ENCODE measurements around the gene CNOT6L. TPM values are rescaled to one million over a fixed set of nuclear protein-coding genes. Genes with fewer than 3 reads are reported as not detected.

The CNOT6L gene
- total and polyA plus RNA-seq, 7 experiments from 2014 or later: 50.5 to 212 (median 142) TPM

DNA sequence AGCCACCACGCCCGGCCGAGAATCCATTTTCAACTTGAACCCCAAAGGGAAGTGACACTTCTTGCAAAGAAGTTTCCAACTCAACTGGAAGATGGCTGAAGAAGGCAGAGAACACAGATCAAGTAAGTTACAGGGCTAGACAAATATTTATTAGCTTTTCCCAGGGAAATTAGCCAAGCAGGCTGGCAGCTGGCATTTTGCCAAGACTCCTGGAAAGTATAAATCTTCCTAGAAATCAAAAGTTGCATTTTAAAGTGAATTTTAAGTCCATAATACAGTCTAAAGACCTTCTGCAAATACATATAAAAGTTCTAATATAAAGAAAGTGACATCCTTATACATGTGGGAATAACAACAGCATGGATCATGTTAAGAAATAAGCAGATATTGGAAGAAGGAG lies 40.1 kb upstream of the CNOT6L start:
- DNase-seq (no peak), ATAC-seq (no peak)
- H3K9me3 Mint-ChIP-seq: peaks cover 0 to 10% (median 0%) of the 10 kb centered on the region in 11 donors
- Histone ChIP-seq H3K4me3 (ENCODE audit: low read length) (no peak overlapping the region), H3K27me3 (ENCODE audit: control insufficient read depth in 2 of 2, insufficient read depth in 2 of 2, low read length in 2 of 2) (no peaks in the 10 kb centered on the region), H3K36me3 (ENCODE audit: control insufficient read depth in 2 of 3, insufficient read depth in 3 of 3, low read length in 3 of 3) (no peaks in the 10 kb centered on the region), H3K27ac (ENCODE audit: low read depth, low read length) (peak overlapping the region; percentile 99), H3K9me3 (ENCODE audit: control insufficient read depth in 2 of 3, low read length in 3 of 3) (no peaks in the 10 kb centered on the region), H3K4me1 (ENCODE audit: control insufficient read depth in 2 of 2, insufficient read depth in 2 of 2, low read length in 2 of 2) (peaks cover 52 to 54% of the 10 kb centered on the region in 2 donors)
- H3K4me1 Mint-ChIP-seq: peaks cover 42 to 88% (median 75%) of the 10 kb centered on the region in 7 donors
- ChIA-PET CTCF (interaction anchor here (1.2 to 4.2 kb wide), 2 partner anchors 38 to 43 kb away, joined by 4 to 29 read pairs; no protein-coding TSS in a partner anchor), POLR2A (interaction anchor here (0.9 to 14.2 kb wide), 5 partner anchors 10 to 47 kb away, joined by 3 to 531 read pairs (median 4); partner anchors contain the start of gene CNOT6L)
- intact Hi-C loops (cut with micrococcal nuclease): no loop called here
- H3K27ac Mint-ChIP-seq: peak overlapping the region in 8 of 9 donors; percentile 72 to 100 (median 99)
- peaks cover 0 to 6% (median 0%) of the 10 kb centered on the region in 5 donors for H3K36me3 Mint-ChIP-seq
- no peak overlapping the region for H3K4me3 Mint-ChIP-seq
- peaks cover 0 to 4% (median 0%) of the 10 kb centered on the region in 5 donors for H3K27me3 Mint-ChIP-seq

- Histone ChIP-seq H3K27me3 (ENCODE audit: control insufficient read depth in 2 of 2, insufficient read depth in 2 of 2, low read length in 2 of 2) (no peaks in the 10 kb centered on the region), H3K36me3 (ENCODE audit: control insufficient read depth in 2 of 3, insufficient read depth in 3 of 3, low read length in 3 of 3) (no peaks in the 10 kb centered on the region), H3K4me1 (ENCODE audit: control insufficient read depth in 2 of 2, insufficient read depth in 2 of 2, low read length in 2 of 2) (peaks cover 65 to 67% of the 10 kb centered on the region in 2 donors), H3K9me3 (ENCODE audit: control insufficient read depth in 2 of 3, low read length in 3 of 3) (no peaks in the 10 kb centered on the region), H3K27ac (ENCODE audit: low read depth, low read length) (peak overlapping the region; percentile 71), H3K4me3 (ENCODE audit: low read length) (peak overlapping the region; percentile 37)
- DNase-seq (no peak), ATAC-seq (no peak)
- Mint-ChIP-seq H3K36me3 (peaks cover 0 to 1% (median 0%) of the 10 kb centered on the region in 5 donors), H3K4me1 (peaks cover 50 to 87% (median 78%) of the 10 kb centered on the region in 7 donors), H3K27ac (peak overlapping the region; percentile 87 to 100 (median 96)), H3K27me3 (no peaks in the 10 kb centered on the region), H3K9me3 (peaks cover 0 to 4% (median 0%) of the 10 kb centered on the region in 11 donors), H3K4me3 (peak overlapping the region; percentile 16 to 90 (median 74))
- ChIA-PET POLR2A (interaction anchor here (0.7 to 14.2 kb wide), 5 partner anchors 22 to 1643 kb away, joined by 3 to 531 read pairs (median 3); partner anchors contain the start of gene CNOT6L), CTCF (interaction anchor here (1.4 kb wide), 1 partner anchor 35 kb away, joined by 6 read pairs; no protein-coding TSS in a partner anchor)
- intact Hi-C loops (cut with micrococcal nuclease): no loop called here
Observed at GRCh38 chr4:77856152-77856551, 37.0 kb upstream of the CNOT6L start.

GRCh38 chr4:77854431-77855111 lies 35.4 kb upstream of the CNOT6L start:
- CTCF ChIA-PET: interaction anchor here (1.0 to 1.4 kb wide), 3 partner anchors 35 to 45 kb away, joined by 3 to 5 read pairs (median 4); partner anchors contain the start of gene CNOT6L
- peak in 7 of 9 donors; percentile 51 to 83 (median 72) for DNase-seq
- H3K27ac Mint-ChIP-seq: peak overlapping the region; percentile 95 to 100 (median 98)
- no peaks in the 10 kb centered on the region for H3K9me3 ChIP-seq (ENCODE audit: control insufficient read depth in 2 of 3, low read length in 3 of 3)
- peak overlapping the region; percentile 77 for H3K27ac ChIP-seq (ENCODE audit: low read depth, low read length)
- intact Hi-C loops (cut with micrococcal nuclease): loop anchor here (1.0 to 5.0 kb wide), 3 partner anchors 8 to 923 kb away; partner anchors contain the start of genes MRPL1 (in 2 of the 2) and BMP2K (in 1 of the 2)
- H3K36me3 ChIP-seq (ENCODE audit: control insufficient read depth in 2 of 3, insufficient read depth in 3 of 3, low read length in 3 of 3): no peaks in the 10 kb centered on the region
- H3K27me3 Mint-ChIP-seq: no peaks in the 10 kb centered on the region
- POLR2A ChIA-PET: interaction anchor here (0.6 to 14.2 kb wide), 8 partner anchors 8 to 54 kb away, joined by 3 to 531 read pairs (median 44); partner anchors contain the start of genes CNOT6L and MRPL1
- peak overlapping the region; percentile 56 to 93 (median 80) for H3K4me3 Mint-ChIP-seq
- H3K27me3 ChIP-seq (ENCODE audit: control insufficient read depth in 2 of 2, insufficient read depth in 2 of 2, low read length in 2 of 2): no peaks in the 10 kb centered on the region
- peaks cover 0 to 2% (median 0%) of the 10 kb centered on the region in 11 donors for H3K9me3 Mint-ChIP-seq
- peaks cover 57 to 58% of the 10 kb centered on the region in 2 donors for H3K4me1 ChIP-seq (ENCODE audit: control insufficient read depth in 2 of 2, insufficient read depth in 2 of 2, low read length in 2 of 2)
- H3K36me3 Mint-ChIP-seq: peaks cover 0 to 1% (median 0%) of the 10 kb centered on the region in 5 donors
- peaks cover 48 to 75% (median 71%) of the 10 kb centered on the region in 7 donors for H3K4me1 Mint-ChIP-seq
- ATAC-seq: peak; percentile 84
- H3K4me3 ChIP-seq (ENCODE audit: low read length): peak overlapping the region; percentile 50

GRCh38 chr4:77852892-77853495 lies 33.8 kb upstream of the CNOT6L start:
- H3K4me3 Mint-ChIP-seq: peak overlapping the region; percentile 72 to 93 (median 80)
- DNase-seq (peak; percentile 22 to 79 (median 70)), ATAC-seq (peak; percentile 91)
- no peaks in the 10 kb centered on the region for H3K27me3 Mint-ChIP-seq
- Histone ChIP-seq H3K9me3 (ENCODE audit: control insufficient read depth in 2 of 3, low read length in 3 of 3) (no peaks in the 10 kb centered on the region), H3K27me3 (ENCODE audit: control insufficient read depth in 2 of 2, insufficient read depth in 2 of 2, low read length in 2 of 2) (no peaks in the 10 kb centered on the region), H3K27ac (ENCODE audit: low read depth, low read length) (peak overlapping the region; percentile 77), H3K36me3 (ENCODE audit: control insufficient read depth in 2 of 3, insufficient read depth in 3 of 3, low read length in 3 of 3) (no peaks in the 10 kb centered on the region), H3K4me3 (ENCODE audit: low read length) (peak overlapping the region; percentile 50), H3K4me1 (ENCODE audit: control insufficient read depth in 2 of 2, insufficient read depth in 2 of 2, low read length in 2 of 2) (peaks cover 53 to 57% of the 10 kb centered on the region in 2 donors)
- H3K36me3 Mint-ChIP-seq: peaks cover 0 to 1% (median 0%) of the 10 kb centered on the region in 5 donors
- intact Hi-C loops (cut with micrococcal nuclease): loop anchor here (1.0 to 5.0 kb wide), 4 partner anchors 10 to 924 kb away; partner anchors contain the start of gene BMP2K (in 1 of the 2)
- peak overlapping the region; percentile 95 to 100 (median 98) for H3K27ac Mint-ChIP-seq
- peaks cover 0 to 2% (median 0%) of the 10 kb centered on the region in 11 donors for H3K9me3 Mint-ChIP-seq
- ChIA-PET POLR2A (interaction anchor here (1.0 to 9.2 kb wide), 7 partner anchors 10 to 52 kb away, joined by 3 to 137 read pairs (median 7); partner anchors contain the start of genes CNOT6L and MRPL1), CTCF (interaction anchor here (0.5 to 1.8 kb wide), 8 partner anchors 9 to 53 kb away, joined by 3 to 15 read pairs (median 4); partner anchors contain the start of gene MRPL1)
- peaks cover 45 to 62% (median 60%) of the 10 kb centered on the region in 7 donors for H3K4me1 Mint-ChIP-seq

GRCh38 chr4:77849278-77849965 lies 30.3 kb upstream of the CNOT6L start:
- no peak overlapping the region for H3K4me3 Mint-ChIP-seq
- no peak overlapping the region for H3K27ac ChIP-seq (ENCODE audit: low read depth, low read length)
- intact Hi-C loops (cut with micrococcal nuclease): no loop called here

More at GRCh38 chr4:77849278-77849965, 30.3 kb upstream of the CNOT6L start:
- no peaks in the 10 kb centered on the region for H3K36me3 ChIP-seq (ENCODE audit: control insufficient read depth in 2 of 3, insufficient read depth in 3 of 3, low read length in 3 of 3)
- Mint-ChIP-seq H3K27me3 (no peaks in the 10 kb centered on the region), H3K36me3 (peaks cover 0 to 1% (median 0%) of the 10 kb centered on the region in 5 donors), H3K4me1 (peaks cover 21 to 39% (median 33%) of the 10 kb centered on the region in 7 donors), H3K27ac (peak overlapping the region in 1 of 9 donors; percentile 71), H3K9me3 (peaks cover 0 to 4% (median 0%) of the 10 kb centered on the region in 11 donors)
- no peaks in the 10 kb centered on the region for H3K9me3 ChIP-seq (ENCODE audit: control insufficient read depth in 2 of 3, low read length in 3 of 3)
- DNase-seq (no peak), ATAC-seq (no peak)
- peaks cover 23 to 31% of the 10 kb centered on the region in 2 donors for H3K4me1 ChIP-seq (ENCODE audit: control insufficient read depth in 2 of 2, insufficient read depth in 2 of 2, low read length in 2 of 2)
- CTCF ChIA-PET: interaction anchor here (0.9 to 1.4 kb wide), 2 partner anchors 10 to 22 kb away, joined by 3 to 4 read pairs; no protein-coding TSS in a partner anchor
- H3K4me3 ChIP-seq (ENCODE audit: low read length): no peak overlapping the region
- no peaks in the 10 kb centered on the region for H3K27me3 ChIP-seq (ENCODE audit: control insufficient read depth in 2 of 2, insufficient read depth in 2 of 2, low read length in 2 of 2)
- POLR2A ChIA-PET: interaction anchor here (0.7 to 9.2 kb wide), 7 partner anchors 10 to 138 kb away, joined by 3 to 122 read pairs (median 4); partner anchors contain the start of gene MRPL1

Data from naive thymus-derived CD4-positive, alpha-beta T cell (primary cell).